Mesenchymal stem cell (in vitro differentiated cells and primary cell): Measurements from ENCODE around the gene COL18A1.

Experiments
- DNase-seq: peaks from one replicate; pipeline ENCODE4 v3.0.0-alpha.2; 2013
- H2AFZ ChIP-seq: one replicate; pipeline ENCODE4 v1.6.1; 2013; ENCODE audit warnings: low read depth, mild to moderate bottlenecking, control low read depth, inconsistent platforms, low read length, moderate library complexity
- H2AK5ac ChIP-seq: 2 replicates; pipeline ENCODE4 v1.6.1; 2013; ENCODE audit warnings: low read length, moderate library complexity, mild to moderate bottlenecking, inconsistent platforms; ENCODE audit not compliant: severe bottlenecking
- H2BK120ac ChIP-seq: one replicate; pipeline ENCODE4 v1.6.1; 2013; ENCODE audit warnings: low read depth, mild to moderate bottlenecking, inconsistent platforms, low read length, moderate library complexity
- H2BK12ac ChIP-seq, 2 experiments: one replicate each; pipeline ENCODE4 v1.6.1; 2013; ENCODE audit warnings: inconsistent platforms in 2 of 2, low read length in 2 of 2, mild to moderate bottlenecking in 2 of 2, moderate library complexity in 2 of 2, control low read depth in 1 of 2
- H2BK15ac ChIP-seq: one replicate; pipeline ENCODE4 v1.6.1; 2013; ENCODE audit warnings: mild to moderate bottlenecking, low read depth, inconsistent platforms; ENCODE audit not compliant: poor library complexity, severe bottlenecking
- H2BK5ac ChIP-seq: 2 replicates; pipeline ENCODE4 v1.6.1; 2013; ENCODE audit warnings: low read depth, mild to moderate bottlenecking, low read length, control low read depth, inconsistent platforms; ENCODE audit not compliant: poor library complexity, severe bottlenecking
- H3K14ac ChIP-seq, 2 experiments: one replicate each; pipeline ENCODE4 v1.6.1; 2013; ENCODE audit warnings: inconsistent platforms in 2 of 2, low read length in 2 of 2, control low read depth in 1 of 2, mild to moderate bottlenecking in 1 of 2, moderate library complexity in 1 of 2
- H3K18ac ChIP-seq, 2 experiments: one replicate each; pipeline ENCODE4 v1.6.1; 2013; ENCODE audit warnings: inconsistent platforms in 2 of 2, low read length in 2 of 2, control low read depth in 1 of 2, low read depth in 1 of 2, mild to moderate bottlenecking in 1 of 2
- H3K23ac ChIP-seq, 2 experiments: one replicate each; pipeline ENCODE4 v1.6.1; 2013; ENCODE audit warnings: inconsistent platforms in 2 of 2, low read length in 2 of 2, mild to moderate bottlenecking in 2 of 2, moderate library complexity in 2 of 2, control low read depth in 1 of 2
- H3K27ac ChIP-seq: 2 replicates; pipeline ENCODE4 v1.5.1; 2013; ENCODE audit warnings: mild to moderate bottlenecking, moderate library complexity, low read length, control low read depth, inconsistent platforms; ENCODE audit not compliant: poor library complexity, severe bottlenecking
- H3K27me3 ChIP-seq, 2 experiments: 2 replicates each; pipeline versions ENCODE4 v1.6.1 to v1.7.0; 2013; ENCODE audit warnings: low read length in 2 of 2, mild to moderate bottlenecking in 2 of 2, moderate library complexity in 2 of 2, control low read depth in 1 of 2, inconsistent platforms in 1 of 2; ENCODE audit not compliant: control insufficient read depth in 1 of 2, insufficient read depth in 1 of 2
- H3K36me3 ChIP-seq, 2 experiments: 2 replicates each; pipeline versions ENCODE4 v1.6.1 to v1.7.0; 2013; ENCODE audit warnings: low read length in 2 of 2, control low read depth in 1 of 2, inconsistent platforms in 1 of 2, low read depth in 1 of 2, mild to moderate bottlenecking in 1 of 2; ENCODE audit not compliant: insufficient read depth in 2 of 2, control insufficient read depth in 1 of 2
- H3K4ac ChIP-seq, 2 experiments: one replicate each; pipeline ENCODE4 v1.6.1; 2013; ENCODE audit warnings: inconsistent platforms in 2 of 2, low read length in 2 of 2, mild to moderate bottlenecking in 2 of 2, moderate library complexity in 2 of 2, control low read depth in 1 of 2, low read depth in 1 of 2
- H3K4me1 ChIP-seq: 2 replicates; pipeline ENCODE4 v1.6.1; 2013; ENCODE audit warnings: low read depth, low read length, control low read depth; ENCODE audit not compliant: control insufficient read depth, insufficient read depth
- H3K4me2 ChIP-seq: 2 replicates; pipeline ENCODE4 v1.6.1; 2013; ENCODE audit warnings: low read length, mild to moderate bottlenecking, inconsistent platforms; ENCODE audit not compliant: poor library complexity, severe bottlenecking
- H3K4me3 ChIP-seq, 2 experiments: 2 replicates each; pipeline versions ENCODE4 v1.5.1 to v1.7.0; 2013; ENCODE audit warnings: low read length in 2 of 2, mild to moderate bottlenecking in 2 of 2, control low read depth in 1 of 2, low read depth in 1 of 2; ENCODE audit not compliant: insufficient read depth in 1 of 2
- H3K79me1 ChIP-seq: replicated peaks from 2 replicates; pipeline ENCODE4 v1.6.1; 2013; ENCODE audit warnings: mild to moderate bottlenecking, control low read depth, low read length, inconsistent platforms; ENCODE audit not compliant: poor library complexity, severe bottlenecking
- H3K9ac ChIP-seq: 2 replicates; pipeline ENCODE4 v1.7.0; 2013; ENCODE audit warnings: mild to moderate bottlenecking, low read length, moderate library complexity
- H3K9me3 ChIP-seq: 2 replicates; pipeline ENCODE4 v1.7.0; 2013; ENCODE audit warnings: mild to moderate bottlenecking, low read length; ENCODE audit not compliant: control insufficient read depth
- H4K8ac ChIP-seq: one replicate; pipeline ENCODE4 v1.6.1; 2013; ENCODE audit warnings: inconsistent platforms, mild to moderate bottlenecking, low read length, moderate library complexity
- H4K91ac ChIP-seq: one replicate; pipeline ENCODE4 v1.6.1; 2013; ENCODE audit warnings: mild to moderate bottlenecking, low read length, inconsistent platforms
- WGBS: methylation state at CpG from one replicate; pipeline ENCODE4 v1.1.7; 2013; ENCODE audit warnings: mixed read lengths; 5-methylcytosine and 5-hydroxymethylcytosine counted together

The COL18A1 gene

DNA sequence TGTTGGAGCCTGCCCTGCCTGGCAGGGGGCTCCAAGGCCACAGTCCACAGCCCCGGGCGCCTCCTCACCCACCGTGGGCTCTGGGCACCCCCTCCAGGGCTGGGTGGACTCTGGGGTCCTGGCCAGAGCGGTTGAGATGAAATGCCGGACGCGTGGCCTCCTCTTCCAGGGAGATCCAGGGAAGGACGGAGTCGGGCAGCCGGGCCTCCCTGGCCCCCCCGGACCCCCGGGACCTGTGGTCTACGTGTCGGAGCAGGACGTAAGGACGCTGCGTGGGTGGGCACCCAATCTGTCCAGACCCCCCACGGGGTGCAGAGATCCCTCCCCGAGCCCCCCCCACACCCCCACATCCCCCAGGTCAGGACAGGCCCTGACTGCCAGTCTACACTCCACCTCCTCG is 86.1 kb downstream of the COL18A1 start:
- no peak overlapping the region for H2BK15ac ChIP-seq
- no peak overlapping the region for H2AFZ ChIP-seq
- H3K27me3 ChIP-seq: no peaks in the 10 kb centered on the region
- H2AK5ac ChIP-seq: no peak overlapping the region
- H3K4me2 ChIP-seq: no peak overlapping the region
- no peak overlapping the region for H3K9ac ChIP-seq
- peaks cover 38% of the 10 kb centered on the region for H3K79me1 ChIP-seq
- no peak overlapping the region for H3K18ac ChIP-seq
- peaks cover 28% of the 10 kb centered on the region for H3K4me1 ChIP-seq
- no peak overlapping the region for H2BK12ac ChIP-seq
- H3K27ac ChIP-seq: no peak overlapping the region
- no peak overlapping the region for H3K4me3 ChIP-seq
- WGBS: 97% methylated on average over 14 of the region's 20 CpGs
- no peaks in the 10 kb centered on the region for H3K9me3 ChIP-seq
- H3K36me3 ChIP-seq: peaks cover 29 to 93% of the 10 kb centered on the region in 2 experiments
- H2BK120ac ChIP-seq: no peak overlapping the region
- no peak overlapping the region for H4K91ac ChIP-seq
- no peak for DNase-seq
- no peak overlapping the region for H3K4ac ChIP-seq
- no peak overlapping the region for H2BK5ac ChIP-seq
- H3K23ac ChIP-seq: no peak overlapping the region
- H4K8ac ChIP-seq: no peak overlapping the region
- H3K14ac ChIP-seq: no peak overlapping the region

- Histone ChIP-seq H3K23ac (no peak overlapping the region), H2AK5ac (no peak overlapping the region), H2BK120ac (no peak overlapping the region), H3K14ac (no peak overlapping the region), H3K27me3 (no peaks in the 10 kb centered on the region), H4K8ac (no peak overlapping the region), H3K4me3 (no peak overlapping the region), H2BK15ac (no peak overlapping the region), H3K27ac (no peak overlapping the region), H4K91ac (peak overlapping the region; percentile 43), H3K9me3 (no peaks in the 10 kb centered on the region), H2BK12ac (no peak overlapping the region), H3K4ac (no peak overlapping the region), H2AFZ (no peak overlapping the region), H3K18ac (no peak overlapping the region), H3K4me1 (peaks cover 28% of the 10 kb centered on the region), H3K36me3 (peaks cover 34 to 93% of the 10 kb centered on the region in 2 experiments), H3K79me1 (peaks cover 38% of the 10 kb centered on the region), H2BK5ac (no peak overlapping the region), H3K9ac (no peak overlapping the region), H3K4me2 (no peak overlapping the region)
- WGBS: 99% methylated on average over 7 of the region's 9 CpGs
- DNase-seq: no peak
These were observed 86.7 kb downstream of the COL18A1 start for GRCh38 chr21:45491623-45492022.

- no peaks in the 10 kb centered on the region for H3K9me3 ChIP-seq
- no peak overlapping the region for H3K27ac ChIP-seq
- H3K9ac ChIP-seq: no peak overlapping the region
- WGBS: over 99% methylated on average over 20 of the region's 20 CpGs
- DNase-seq: no peak
- no peak overlapping the region for H2BK12ac ChIP-seq
- no peak overlapping the region for H2BK5ac ChIP-seq
- no peak overlapping the region for H2AK5ac ChIP-seq
- no peak overlapping the region for H4K8ac ChIP-seq
- no peak overlapping the region for H2AFZ ChIP-seq
- H3K27me3 ChIP-seq: no peaks in the 10 kb centered on the region
- H2BK120ac ChIP-seq: no peak overlapping the region
- H3K36me3 ChIP-seq: peaks cover 38 to 93% of the 10 kb centered on the region in 2 experiments
- no peak overlapping the region for H3K4me3 ChIP-seq
- H3K4me1 ChIP-seq: peaks cover 22% of the 10 kb centered on the region
- no peak overlapping the region for H3K23ac ChIP-seq
- no peak overlapping the region for H3K4ac ChIP-seq
- no peak overlapping the region for H2BK15ac ChIP-seq
- H3K4me2 ChIP-seq: no peak overlapping the region
- no peak overlapping the region for H3K14ac ChIP-seq
- H4K91ac ChIP-seq: no peak overlapping the region
- no peak overlapping the region for H3K18ac ChIP-seq
- peaks cover 39% of the 10 kb centered on the region for H3K79me1 ChIP-seq
These were observed 87.8 kb downstream of the COL18A1 start for GRCh38 chr21:45492765-45493164.

DNA sequence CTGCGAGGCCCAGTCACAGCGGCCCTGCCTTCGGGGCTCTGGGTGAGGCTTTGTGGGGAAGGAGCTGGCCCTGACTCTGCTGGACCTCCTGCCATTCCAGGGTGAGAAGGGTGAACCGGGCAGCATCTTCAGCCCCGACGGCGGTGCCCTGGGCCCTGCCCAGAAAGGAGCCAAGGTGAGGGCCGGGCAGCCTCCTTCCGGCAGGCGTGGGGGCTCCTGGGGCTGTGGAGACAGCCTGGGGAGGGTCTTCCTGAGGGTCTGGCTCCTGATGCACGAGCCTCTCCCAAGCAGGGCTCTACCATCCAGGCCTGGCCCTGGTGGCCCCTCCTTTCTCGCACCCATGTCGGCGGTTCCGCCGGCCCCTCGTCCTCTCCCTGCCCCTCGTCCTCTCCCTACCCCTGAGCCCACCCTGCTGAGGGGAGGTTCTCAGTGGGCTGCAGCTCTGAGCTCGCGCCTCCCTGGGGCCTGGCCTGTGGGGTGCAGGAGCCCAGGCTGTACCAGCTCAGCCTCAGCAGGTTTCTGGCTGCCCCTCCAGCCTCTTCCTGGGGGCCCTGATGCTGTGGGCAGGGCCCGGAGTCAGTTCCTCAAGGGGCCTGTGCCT is 88.5 kb downstream of the COL18A1 start:
- Histone ChIP-seq H3K4me1 (peaks cover 16% of the 10 kb centered on the region), H3K23ac (no peak overlapping the region), H2AK5ac (no peak overlapping the region), H3K4ac (no peak overlapping the region), H2BK120ac (no peak overlapping the region), H3K36me3 (peaks cover 35 to 98% of the 10 kb centered on the region in 2 experiments), H2AFZ (no peak overlapping the region), H3K4me3 (no peak overlapping the region), H4K91ac (no peak overlapping the region), H4K8ac (no peak overlapping the region), H3K14ac (no peak overlapping the region), H3K18ac (no peak overlapping the region), H3K27me3 (no peaks in the 10 kb centered on the region), H3K79me1 (peaks cover 39% of the 10 kb centered on the region), H2BK15ac (peak overlapping the region; percentile 2), H3K27ac (no peak overlapping the region), H2BK12ac (no peak overlapping the region), H2BK5ac (no peak overlapping the region), H3K9ac (no peak overlapping the region), H3K9me3 (no peaks in the 10 kb centered on the region), H3K4me2 (no peak overlapping the region)
- WGBS: 98% methylated on average over 21 of the region's 21 CpGs
- no peak for DNase-seq
